HG02884 (cell line): ENCODE data around the gene BMP10.
A peak's percentile ranks its signal among the peaks of the same experiment; 100 is the strongest.

Experiments
- ATAC-seq: cut with Tn5 transposase; IDR thresholded peaks from one replicate; pipeline ENCODE4 v1.9.1; 2021; ENCODE audit warnings: mild to moderate bottlenecking, moderate library complexity; ENCODE audit not compliant: unreplicated experiment

Gene BMP10

DNA sequence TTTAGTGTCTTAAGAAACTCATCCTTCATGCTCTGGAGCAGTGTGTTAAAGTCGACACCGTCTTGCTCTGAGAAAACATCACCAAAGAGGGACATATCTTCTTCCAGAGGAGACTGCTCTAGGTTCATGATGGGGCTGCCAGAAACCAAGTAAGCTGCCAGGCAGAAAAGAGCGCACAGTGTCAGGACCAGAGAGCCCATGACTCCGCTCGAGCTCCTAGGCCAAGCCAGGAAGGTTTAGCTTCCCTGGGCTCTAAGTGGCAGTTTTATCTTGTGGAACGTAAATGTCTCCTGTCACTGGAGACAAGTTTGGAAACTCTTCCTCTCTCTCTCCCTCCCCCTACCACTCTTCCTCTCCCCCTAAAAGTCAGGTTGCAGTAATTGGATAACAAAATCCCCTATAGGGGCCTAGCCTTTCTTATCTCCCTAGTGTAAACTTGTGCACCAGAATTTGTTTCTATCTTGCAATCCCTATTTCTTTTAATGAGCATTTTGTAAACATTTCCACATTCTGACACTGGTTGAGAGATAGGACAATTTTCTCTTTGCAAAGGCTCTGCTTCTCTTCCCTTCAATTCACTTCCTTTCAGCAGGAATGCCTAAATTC, at the start of gene BMP10:
TSS of gene BMP10 (minus strand) at position 239 of the 606 bp plus-strand sequence. CDS start at position 200, 39 bp downstream.
- no peak for ATAC-seq

DNA sequence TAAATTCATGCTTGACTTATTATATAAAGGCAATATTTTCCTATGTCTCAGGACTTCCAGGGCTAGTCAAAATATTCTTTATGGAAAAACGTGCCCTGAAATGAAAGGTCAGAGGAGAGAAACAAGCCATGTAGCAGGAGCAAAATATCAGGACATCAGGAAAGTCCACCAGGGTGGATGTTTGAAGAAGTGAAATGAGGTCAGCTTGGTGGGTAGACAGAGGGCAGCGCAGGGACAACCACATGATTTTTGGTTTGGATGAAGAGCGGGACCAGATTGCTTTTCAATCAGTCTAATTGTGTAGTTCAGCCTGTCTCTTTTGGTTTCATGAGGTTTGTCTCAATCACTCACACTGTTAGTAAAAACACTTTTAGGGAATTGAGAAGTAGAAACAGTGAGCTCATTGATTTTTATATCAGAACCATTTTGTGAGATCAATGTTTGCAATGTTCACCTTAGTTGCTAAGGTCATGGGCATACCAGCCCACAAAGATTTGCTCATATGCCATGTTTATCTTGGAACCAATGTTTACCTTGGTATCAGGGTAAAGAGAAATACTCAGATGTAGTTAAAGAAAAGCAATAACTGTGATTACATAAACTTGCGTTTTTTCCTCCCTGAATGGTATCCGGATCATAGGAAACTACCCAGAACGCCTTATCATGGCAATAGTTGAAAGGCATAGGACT, 49.4 kb upstream of the BMP10 start:
- no peak for ATAC-seq

DNA sequence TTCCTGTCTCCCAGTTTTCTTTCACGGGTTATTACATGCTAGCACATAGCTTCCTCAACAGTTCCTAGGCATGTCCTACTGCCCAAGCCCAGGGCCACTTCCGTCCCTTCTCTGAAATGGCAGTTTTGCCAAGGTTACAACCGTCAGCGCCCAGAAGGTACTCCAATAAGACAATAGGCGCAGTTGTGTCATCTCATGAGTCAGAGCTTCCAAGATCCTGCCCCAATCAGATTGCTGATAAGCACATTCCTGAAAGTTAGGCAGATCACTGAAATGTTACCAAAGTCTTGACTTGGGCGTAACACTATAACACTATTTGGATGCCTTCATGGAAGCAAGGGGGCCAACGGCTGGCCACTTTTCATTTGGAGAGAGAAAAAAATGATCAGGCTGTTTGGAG, 47.3 kb upstream of the BMP10 start:
- no peak for ATAC-seq

GRCh38 chr2:68917034-68917718, 46.0 kb upstream of the BMP10 start:
- ATAC-seq: no peak

DNA sequence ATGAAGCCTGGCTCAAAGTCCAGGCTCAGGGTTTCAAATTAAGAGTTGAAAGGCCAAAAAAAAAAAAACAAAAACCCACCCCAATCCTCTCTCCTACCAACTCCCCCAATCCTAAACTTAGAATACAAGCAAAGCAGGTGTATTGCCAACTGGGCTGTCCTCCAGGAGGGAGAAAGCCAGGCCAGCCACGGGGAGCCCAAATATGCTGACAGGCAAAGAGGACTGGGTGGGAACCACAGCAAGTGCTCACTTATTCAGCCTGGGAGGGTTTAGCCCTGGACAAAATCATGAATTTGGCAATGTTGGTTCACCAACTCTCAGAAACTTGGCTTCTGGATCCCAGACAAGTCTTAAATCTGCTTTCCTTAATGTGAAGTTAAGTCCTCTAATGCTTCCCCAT, 45.0 kb upstream of the BMP10 start:
- no peak for ATAC-seq

- no peak for ATAC-seq
These were observed 44.2 kb upstream of the BMP10 start for GRCh38 chr2:68915393-68915792.

GRCh38 chr2:68913359-68913758, 42.2 kb upstream of the BMP10 start:
- no peak for ATAC-seq

GRCh38 chr2:68912732-68913131, 41.5 kb upstream of the BMP10 start:
- ATAC-seq: no peak

- ATAC-seq: no peak
These were observed 40.9 kb upstream of the BMP10 start for GRCh38 chr2:68912111-68912510.

GRCh38 chr2:68911709-68912108, 40.5 kb upstream of the BMP10 start:
- no peak for ATAC-seq

DNA sequence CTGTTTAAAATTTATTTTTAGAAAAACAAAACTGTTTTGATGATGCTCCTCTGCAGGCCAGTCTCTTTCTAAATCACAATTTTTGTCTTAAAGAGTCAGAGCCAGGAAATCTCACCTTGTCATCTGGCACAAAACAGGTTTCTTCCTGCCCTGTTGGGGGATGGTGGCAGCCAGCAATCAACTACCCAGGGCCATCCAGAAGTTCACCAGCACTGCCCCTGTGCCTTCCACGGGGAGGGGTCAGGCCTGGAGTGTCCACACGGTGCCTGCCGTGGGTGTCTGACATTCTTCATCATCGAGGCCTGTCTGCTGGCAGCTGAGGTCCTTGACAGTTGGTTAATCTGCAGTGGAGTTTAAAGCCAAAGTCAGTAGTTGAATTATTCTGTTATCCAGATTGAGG, 40.0 kb upstream of the BMP10 start:
- no peak for ATAC-seq

GRCh38 chr2:68909793-68910674, 38.8 kb upstream of the BMP10 start:
- ATAC-seq: peak; percentile 42

DNA sequence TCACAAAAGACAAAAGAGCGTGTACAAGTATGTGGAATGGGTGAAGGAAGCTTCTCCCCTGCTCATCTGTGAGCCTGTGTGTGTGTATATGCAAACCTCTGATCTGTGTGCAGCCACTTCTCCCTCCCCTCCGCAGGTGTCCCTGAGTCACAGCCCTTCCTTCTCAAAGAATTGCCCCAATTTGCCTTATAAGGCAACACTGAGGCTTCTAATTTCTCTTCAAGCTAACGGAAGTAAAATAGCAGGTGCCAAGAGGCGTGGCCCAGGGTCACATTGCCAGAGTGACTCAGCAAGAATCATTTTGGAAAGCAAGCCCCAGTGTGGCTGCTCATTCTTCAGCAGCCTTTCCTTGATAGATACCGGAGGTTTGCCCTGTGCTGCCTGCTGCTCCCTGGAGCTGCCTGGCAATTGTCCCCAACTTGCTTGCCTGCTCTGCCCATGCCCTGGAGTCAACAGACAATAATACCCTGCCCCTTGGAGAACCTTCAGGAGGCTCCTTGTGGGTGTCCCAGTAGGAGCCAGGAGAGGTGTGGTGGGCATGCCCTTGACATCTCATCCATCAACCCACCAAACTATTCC, 37.3 kb upstream of the BMP10 start:
- ATAC-seq: peak; percentile 93

DNA sequence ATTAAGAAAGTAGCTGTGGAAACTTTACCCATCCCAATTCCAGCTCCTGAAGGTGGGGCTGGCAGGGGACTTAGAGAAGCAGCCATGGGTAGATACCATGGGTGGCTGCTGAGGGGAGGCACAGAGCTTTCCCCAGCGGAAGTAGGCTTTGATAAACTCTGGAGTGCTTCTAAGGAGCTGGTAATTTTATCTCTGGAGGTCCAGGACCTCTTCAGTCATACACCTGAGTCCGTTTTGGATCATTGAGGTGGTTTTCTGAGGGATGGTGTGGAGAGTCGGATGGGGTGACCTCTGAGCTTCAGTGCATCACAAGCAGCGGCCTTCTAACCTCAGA, 36.7 kb upstream of the BMP10 start:
- ATAC-seq: peak; percentile 16

DNA sequence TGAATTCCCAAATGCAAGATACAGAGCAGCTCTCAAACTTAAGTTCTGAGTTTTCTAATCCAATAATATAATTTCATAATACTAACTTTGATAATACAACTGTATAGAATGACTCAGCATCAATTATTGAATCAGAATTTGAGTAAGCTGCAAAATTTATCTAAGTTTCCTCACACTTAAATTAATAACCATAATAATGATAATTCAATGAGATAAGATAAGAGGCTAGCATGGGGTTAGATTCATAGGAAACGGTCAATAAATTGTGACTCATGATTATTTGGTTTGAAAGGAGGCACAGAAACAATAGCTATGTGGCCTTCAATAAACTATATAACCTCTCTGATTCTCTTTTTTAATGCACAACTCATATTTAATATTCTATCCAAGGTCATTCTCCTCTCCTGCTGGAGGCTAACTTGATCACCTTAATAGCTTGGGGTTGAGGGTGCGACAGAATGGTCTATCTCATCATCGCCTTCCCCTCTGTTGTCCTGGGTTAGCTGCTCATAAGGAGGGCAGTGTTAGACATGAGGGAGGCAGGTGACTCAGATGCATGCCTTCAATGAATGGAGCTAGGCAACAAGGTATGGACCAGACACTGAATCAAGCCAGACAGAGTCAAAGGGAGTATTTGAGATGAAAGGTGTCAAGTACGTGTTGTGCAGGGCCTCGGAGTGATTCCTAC, 36.2 kb upstream of the BMP10 start:
- ATAC-seq: no peak

- no peak for ATAC-seq
These were observed 35.5 kb upstream of the BMP10 start for GRCh38 chr2:68906716-68907115.

GRCh38 chr2:68905116-68905515, 33.9 kb upstream of the BMP10 start:
- ATAC-seq: no peak

DNA sequence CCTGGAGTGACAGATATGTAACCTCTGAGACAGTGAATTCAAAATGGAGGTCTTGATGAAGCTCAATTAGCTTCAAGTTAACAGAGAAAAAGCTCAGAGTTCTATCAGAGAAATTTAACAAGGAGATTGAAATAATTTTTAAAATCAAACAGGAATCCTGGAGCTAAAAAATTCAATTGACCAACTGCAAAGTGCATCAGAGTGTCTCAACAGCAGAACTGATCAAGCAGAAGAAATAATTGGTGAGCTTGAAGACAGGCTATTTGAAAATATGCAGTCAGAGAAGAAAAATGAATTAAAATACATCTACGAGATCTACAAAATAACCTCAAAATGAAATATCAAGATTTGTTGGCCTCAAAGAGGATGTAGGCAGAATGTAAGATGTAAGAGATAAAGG, 30.4 kb upstream of the BMP10 start:
- ATAC-seq: no peak

DNA sequence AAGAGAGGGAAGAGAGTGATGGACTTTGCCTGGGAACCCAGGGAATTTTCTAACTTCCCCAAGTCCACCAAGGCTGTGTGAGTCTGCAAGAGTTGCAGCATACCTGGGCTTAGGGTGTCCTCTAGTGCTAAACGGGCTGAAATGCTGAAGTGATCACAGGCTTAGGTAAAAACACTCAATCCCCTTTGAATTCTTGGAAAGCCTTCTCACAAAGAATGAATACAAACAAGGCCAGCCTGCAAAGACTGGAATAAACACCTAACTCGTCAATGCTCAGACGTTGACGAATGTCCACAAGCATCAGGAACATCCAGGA, 30.0 kb upstream of the BMP10 start:
- no peak for ATAC-seq

DNA sequence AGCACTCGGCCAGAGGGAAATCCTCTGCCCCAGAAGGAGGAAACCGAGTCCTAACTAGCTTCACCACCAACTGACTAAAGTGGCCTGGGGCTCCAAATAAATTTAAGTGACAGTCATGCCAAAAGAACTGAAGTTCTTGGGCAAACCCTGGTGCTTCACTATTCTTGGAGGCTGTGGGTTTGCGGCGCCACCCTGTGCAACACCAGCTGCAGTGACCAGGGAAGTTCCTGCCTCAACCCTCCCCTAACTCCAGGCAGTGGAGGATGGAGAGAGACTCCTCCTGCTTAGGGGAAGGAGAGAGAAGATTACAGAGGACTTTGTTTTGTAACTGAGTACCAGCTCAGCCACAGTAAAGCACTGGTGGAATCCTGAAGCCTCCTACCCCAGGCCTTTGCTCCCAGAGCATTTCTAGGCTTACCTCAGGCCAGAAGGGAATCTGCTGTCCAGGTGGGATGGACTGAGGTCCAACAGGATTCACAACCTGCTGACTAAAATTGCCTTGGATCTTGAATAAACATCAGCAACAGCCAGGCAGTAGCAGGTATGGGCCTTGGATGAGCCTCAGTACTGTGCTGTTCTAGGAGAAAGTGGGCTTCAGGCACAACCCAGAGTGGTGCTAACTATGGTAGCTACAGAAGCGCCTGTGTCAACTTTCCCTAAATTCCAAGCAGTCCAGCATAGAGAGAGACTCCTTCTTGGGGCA, 29.4 kb upstream of the BMP10 start:
- no peak for ATAC-seq
